ENCODE measurements around the gene TNFRSF12A.
A peak's percentile ranks its signal among the peaks of the same experiment; 100 is the strongest.

GRCh38 chr16:3003582-3004270 is 16.4 kb upstream of the TNFRSF12A start:
- TF ChIP-seq CC2D1A (IDR thresholded peaks at IDR 0.05) (peak; percentile 76), CTCF (IDR thresholded peaks at IDR 0.05 in 2 of 3, conservative IDR thresholded peaks at IDR 0.05 in 1 of 3; ENCODE audit: insufficient read depth in 2 of 3, low read depth in 1 of 3, low read length in 3 of 3) (peak; percentile 78 to 98 (median 97)), ATF7 (IDR thresholded peaks at IDR 0.05) (peak; percentile 78), NFYB (IDR thresholded peaks at IDR 0.05; ENCODE audit: extremely low read depth, insufficient read length) (peak; percentile 99), POLR2A (conservative IDR thresholded peaks at IDR 0.05) (no peak), MAZ (CRISPR knock-in tag; conservative IDR thresholded peaks at IDR 0.05 in 1 of 2, IDR thresholded peaks at IDR 0.05 in 1 of 2) (peak; percentile 68 to 91; a peak in 3 of 4 replicates), ZSCAN29 (IDR thresholded peaks at IDR 0.05) (no peak), KAT7 (CRISPR knock-in tag; IDR thresholded peaks at IDR 0.05; ENCODE audit: borderline replicate concordance) (no peak), NCOA2 (IDR thresholded peaks at IDR 0.05; ENCODE audit: partially characterized antibody in 2 of 2) (no peak), RFX5 (IDR thresholded peaks at IDR 0.05; ENCODE audit: low read depth, low read length) (0 out of 2 replicates have a peak, but pooled peaks have one; percentile 50)
- TF ChIP-seq, protein P1, sequence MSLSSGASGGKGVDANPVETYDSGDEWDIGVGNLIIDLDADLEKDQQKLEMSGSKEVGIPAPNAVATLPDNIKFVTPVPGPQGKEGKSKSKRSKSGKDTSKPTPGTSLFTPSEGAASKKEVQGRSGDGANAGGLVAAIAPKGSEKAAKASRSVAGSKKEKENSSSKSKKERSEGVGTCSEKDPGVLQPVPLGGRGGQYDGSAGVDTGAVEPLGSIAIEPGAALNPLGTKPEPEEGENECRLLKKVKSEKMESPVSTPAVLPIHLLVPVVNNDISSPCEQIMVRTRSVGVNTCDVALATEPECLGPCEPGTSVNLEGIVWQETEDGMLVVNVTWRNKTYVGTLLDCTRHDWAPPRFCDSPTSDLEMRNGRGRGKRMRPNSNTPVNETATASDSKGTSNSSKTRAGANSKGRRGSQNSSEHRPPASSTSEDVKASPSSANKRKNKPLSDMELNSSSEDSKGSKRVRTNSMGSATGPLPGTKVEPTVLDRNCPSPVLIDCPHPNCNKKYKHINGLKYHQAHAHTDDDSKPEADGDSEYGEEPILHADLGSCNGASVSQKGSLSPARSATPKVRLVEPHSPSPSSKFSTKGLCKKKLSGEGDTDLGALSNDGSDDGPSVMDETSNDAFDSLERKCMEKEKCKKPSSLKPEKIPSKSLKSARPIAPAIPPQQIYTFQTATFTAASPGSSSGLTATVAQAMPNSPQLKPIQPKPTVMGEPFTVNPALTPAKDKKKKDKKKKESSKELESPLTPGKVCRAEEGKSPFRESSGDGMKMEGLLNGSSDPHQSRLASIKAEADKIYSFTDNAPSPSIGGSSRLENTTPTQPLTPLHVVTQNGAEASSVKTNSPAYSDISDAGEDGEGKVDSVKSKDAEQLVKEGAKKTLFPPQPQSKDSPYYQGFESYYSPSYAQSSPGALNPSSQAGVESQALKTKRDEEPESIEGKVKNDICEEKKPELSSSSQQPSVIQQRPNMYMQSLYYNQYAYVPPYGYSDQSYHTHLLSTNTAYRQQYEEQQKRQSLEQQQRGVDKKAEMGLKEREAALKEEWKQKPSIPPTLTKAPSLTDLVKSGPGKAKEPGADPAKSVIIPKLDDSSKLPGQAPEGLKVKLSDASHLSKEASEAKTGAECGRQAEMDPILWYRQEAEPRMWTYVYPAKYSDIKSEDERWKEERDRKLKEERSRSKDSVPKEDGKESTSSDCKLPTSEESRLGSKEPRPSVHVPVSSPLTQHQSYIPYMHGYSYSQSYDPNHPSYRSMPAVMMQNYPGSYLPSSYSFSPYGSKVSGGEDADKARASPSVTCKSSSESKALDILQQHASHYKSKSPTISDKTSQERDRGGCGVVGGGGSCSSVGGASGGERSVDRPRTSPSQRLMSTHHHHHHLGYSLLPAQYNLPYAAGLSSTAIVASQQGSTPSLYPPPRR (CRISPR knock-in tag; IDR thresholded peaks at IDR 0.05; ENCODE audit: borderline replicate concordance) = no peak
- TF ChIP-seq, protein P2, sequence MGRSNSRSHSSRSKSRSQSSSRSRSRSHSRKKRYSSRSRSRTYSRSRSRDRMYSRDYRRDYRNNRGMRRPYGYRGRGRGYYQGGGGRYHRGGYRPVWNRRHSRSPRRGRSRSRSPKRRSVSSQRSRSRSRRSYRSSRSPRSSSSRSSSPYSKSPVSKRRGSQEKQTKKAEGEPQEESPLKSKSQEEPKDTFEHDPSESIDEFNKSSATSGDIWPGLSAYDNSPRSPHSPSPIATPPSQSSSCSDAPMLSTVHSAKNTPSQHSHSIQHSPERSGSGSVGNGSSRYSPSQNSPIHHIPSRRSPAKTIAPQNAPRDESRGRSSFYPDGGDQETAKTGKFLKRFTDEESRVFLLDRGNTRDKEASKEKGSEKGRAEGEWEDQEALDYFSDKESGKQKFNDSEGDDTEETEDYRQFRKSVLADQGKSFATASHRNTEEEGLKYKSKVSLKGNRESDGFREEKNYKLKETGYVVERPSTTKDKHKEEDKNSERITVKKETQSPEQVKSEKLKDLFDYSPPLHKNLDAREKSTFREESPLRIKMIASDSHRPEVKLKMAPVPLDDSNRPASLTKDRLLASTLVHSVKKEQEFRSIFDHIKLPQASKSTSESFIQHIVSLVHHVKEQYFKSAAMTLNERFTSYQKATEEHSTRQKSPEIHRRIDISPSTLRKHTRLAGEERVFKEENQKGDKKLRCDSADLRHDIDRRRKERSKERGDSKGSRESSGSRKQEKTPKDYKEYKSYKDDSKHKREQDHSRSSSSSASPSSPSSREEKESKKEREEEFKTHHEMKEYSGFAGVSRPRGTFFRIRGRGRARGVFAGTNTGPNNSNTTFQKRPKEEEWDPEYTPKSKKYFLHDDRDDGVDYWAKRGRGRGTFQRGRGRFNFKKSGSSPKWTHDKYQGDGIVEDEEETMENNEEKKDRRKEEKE (IDR thresholded peaks at IDR 0.05; ENCODE audit: borderline replicate concordance in 1 of 2, control insufficient read depth in 1 of 2, low read depth in 2 of 2, low read length in 1 of 2) = no peak
- TF ChIP-seq, protein P3, sequence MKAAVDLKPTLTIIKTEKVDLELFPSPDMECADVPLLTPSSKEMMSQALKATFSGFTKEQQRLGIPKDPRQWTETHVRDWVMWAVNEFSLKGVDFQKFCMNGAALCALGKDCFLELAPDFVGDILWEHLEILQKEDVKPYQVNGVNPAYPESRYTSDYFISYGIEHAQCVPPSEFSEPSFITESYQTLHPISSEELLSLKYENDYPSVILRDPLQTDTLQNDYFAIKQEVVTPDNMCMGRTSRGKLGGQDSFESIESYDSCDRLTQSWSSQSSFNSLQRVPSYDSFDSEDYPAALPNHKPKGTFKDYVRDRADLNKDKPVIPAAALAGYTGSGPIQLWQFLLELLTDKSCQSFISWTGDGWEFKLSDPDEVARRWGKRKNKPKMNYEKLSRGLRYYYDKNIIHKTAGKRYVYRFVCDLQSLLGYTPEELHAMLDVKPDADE (conservative IDR thresholded peaks at IDR 0.05; ENCODE audit: control insufficient read depth, low read depth, low read length) = no peak
- TF ChIP-seq, protein P4, sequence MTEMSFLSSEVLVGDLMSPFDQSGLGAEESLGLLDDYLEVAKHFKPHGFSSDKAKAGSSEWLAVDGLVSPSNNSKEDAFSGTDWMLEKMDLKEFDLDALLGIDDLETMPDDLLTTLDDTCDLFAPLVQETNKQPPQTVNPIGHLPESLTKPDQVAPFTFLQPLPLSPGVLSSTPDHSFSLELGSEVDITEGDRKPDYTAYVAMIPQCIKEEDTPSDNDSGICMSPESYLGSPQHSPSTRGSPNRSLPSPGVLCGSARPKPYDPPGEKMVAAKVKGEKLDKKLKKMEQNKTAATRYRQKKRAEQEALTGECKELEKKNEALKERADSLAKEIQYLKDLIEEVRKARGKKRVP (CRISPR knock-in tag; IDR thresholded peaks at IDR 0.05) = no peak

Data from K562 (cell line).